Posterior cingulate gyrus (tissue), 11 donors: ENCODE measurements around the gene TMEM42.
"Not testable (repeated sequence)": the region's sequence is repeated elsewhere in the genome, so short reads cannot be mapped to it uniquely, and the experiment has no call there.

ENCODE experiments used
- DNase-seq, 10 donors: peaks; one replicate each; pipeline versions ENCODE4 v3.0.0 to v3.0.0-alpha.2; 2020 to 2021; ENCODE audit warnings: mixed read lengths in 3 of 10
- intact Hi-C: fragments of 100-400 bp; cut with DNase I; formaldehyde crosslinking; loops from one replicate; pipeline ENCODE4 v1.15.1; 2023

The TMEM42 gene

GRCh38 chr3:44861412-44862225, at the start of gene TMEM42:
TSS of gene TMEM42 (plus strand) at chr3:44861912. CDS start at chr3:44861925, 13 bp downstream.
- intact Hi-C loops: loop anchor here (2.0 to 10.0 kb wide), 3 partner anchors 99 to 527 kb away; partner anchors contain the start of genes EXOSC7, KIAA1143, KIF15 and TCAIM
- peak; percentile 84 to 99 (median 93) for DNase-seq

GRCh38 chr3:44814751-44815150, 47.0 kb upstream of the TMEM42 start:
- DNase-seq: no peak
- intact Hi-C loops: no loop called here

- intact Hi-C loops, DNase-seq: not testable (repeated sequence)
These were observed 45.4 kb upstream of the TMEM42 start for GRCh38 chr3:44816334-44816733.

- intact Hi-C loops: not testable (repeated sequence)
- peak in 1 of 10 donors; percentile 75 for DNase-seq
These were observed 40.5 kb upstream of the TMEM42 start for GRCh38 chr3:44821206-44821605.

- DNase-seq: no peak
- intact Hi-C loops: no loop called here
These were observed 36.3 kb upstream of the TMEM42 start for GRCh38 chr3:44825264-44825925.

GRCh38 chr3:44827196-44827595, 34.5 kb upstream of the TMEM42 start:
- DNase-seq: no peak
- intact Hi-C loops: no loop called here

GRCh38 chr3:44831232-44831631, 30.5 kb upstream of the TMEM42 start:
- intact Hi-C loops: no loop called here
- no peak for DNase-seq

- no peak for DNase-seq
- intact Hi-C loops: no loop called here
These were observed 29.7 kb upstream of the TMEM42 start for GRCh38 chr3:44832032-44832431.

- no peak for DNase-seq
These were observed 28.7 kb upstream of the TMEM42 start for GRCh38 chr3:44832965-44833364.

GRCh38 chr3:44833394-44833793, 28.3 kb upstream of the TMEM42 start:
- intact Hi-C loops: no loop called here
- no peak for DNase-seq

More at GRCh38 chr3:44832965-44833364, 28.7 kb upstream of the TMEM42 start:
- intact Hi-C loops: no loop called here

GRCh38 chr3:44835684-44836083, 26.0 kb upstream of the TMEM42 start:
- DNase-seq: no peak
- intact Hi-C loops: no loop called here

GRCh38 chr3:44842376-44842775, 19.3 kb upstream of the TMEM42 start:
- no peak for DNase-seq
- intact Hi-C loops: no loop called here

- intact Hi-C loops: no loop called here
- DNase-seq: no peak
These were observed 15.9 kb upstream of the TMEM42 start for GRCh38 chr3:44845528-44846520.

- no peak for DNase-seq
- intact Hi-C loops: no loop called here
These were observed 13.1 kb upstream of the TMEM42 start for GRCh38 chr3:44848634-44849033.

- intact Hi-C loops, DNase-seq: not testable (repeated sequence)
These were observed 5.0 kb upstream of the TMEM42 start for GRCh38 chr3:44856663-44857062.

GRCh38 chr3:44860117-44860516, 1.6 kb upstream of the TMEM42 start:
- intact Hi-C loops: loop anchor here (2.0 to 10.0 kb wide), 3 partner anchors 98 to 525 kb away; partner anchors contain the start of genes EXOSC7, KIAA1143, KIF15 and TCAIM

GRCh38 chr3:44862226-44862637, 520 bp downstream of the TMEM42 start:
- DNase-seq: peak in 1 of 10 donors; percentile 13
- intact Hi-C loops: loop anchor here (5.0 to 10.0 kb wide), 2 partner anchors 100 to 527 kb away; partner anchors contain the start of genes KIAA1143, KIF15 and TCAIM

More at GRCh38 chr3:44860117-44860516, 1.6 kb upstream of the TMEM42 start:
- no peak for DNase-seq

- intact Hi-C loops: loop anchor here (10.0 kb wide), 1 partner anchor 531 kb away; the partner anchor contains the start of gene TCAIM
- no peak for DNase-seq
These were observed 3.7 kb downstream of the TMEM42 start for GRCh38 chr3:44865272-44866035.

GRCh38 chr3:44867421-44868111, 5.9 kb downstream of the TMEM42 start:
- intact Hi-C loops: loop anchor here (10.0 kb wide), 1 partner anchor 533 kb away; the partner anchor contains the start of gene TCAIM

More at GRCh38 chr3:44867421-44868111, 5.9 kb downstream of the TMEM42 start:
- no peak for DNase-seq
